ENCODE results near the gene C12orf76. TPM values are rescaled to one million over a fixed set of nuclear protein-coding genes. Genes with fewer than 3 reads are reported as not detected.

C12orf76 gene
- total RNA-seq, 1 donor from 2014 or later: 3.3 TPM

- ATAC-seq: no peak
Measured at GRCh38 chr12:109994401-109995175, 53.7 kb downstream of the C12orf76 start.

DNA sequence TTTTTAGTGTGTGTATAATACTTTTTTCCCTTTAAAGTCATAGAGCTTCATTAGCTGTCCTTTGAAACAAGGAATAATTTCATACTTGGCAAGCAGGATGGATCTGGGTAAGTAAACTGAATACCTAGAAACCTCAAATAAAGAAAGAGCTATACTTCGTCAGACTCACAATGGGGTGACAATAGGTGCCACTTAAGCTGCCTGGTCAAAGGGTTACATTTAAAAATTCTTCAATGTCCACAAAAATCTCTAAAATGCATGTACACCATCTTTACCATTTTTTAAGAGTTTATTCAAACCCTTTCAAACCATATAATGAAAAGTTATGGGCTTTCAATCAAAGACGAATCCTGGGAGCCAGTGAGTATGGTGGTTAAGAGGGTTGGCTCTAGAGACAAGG is 55.2 kb downstream of the C12orf76 start:
- no peak for ATAC-seq

GRCh38 chr12:109991586-109991985 is 56.7 kb downstream of the C12orf76 start:
- no peak for ATAC-seq

Other genes starting within 250 kb of the C12orf76 start
- 7.3 TPM for gene TRPV4, start 215.1 kb downstream of the C12orf76 start, total RNA-seq
- 362 TPM for gene GLTP, start 168.0 kb downstream of the C12orf76 start, total RNA-seq
- gene TCHP, start 148.2 kb downstream of the C12orf76 start, total RNA-seq: 13.1 TPM
- 16.3 TPM for gene GIT2, start 52.2 kb downstream of the C12orf76 start, total RNA-seq
- 31.8 TPM for gene ANKRD13A, start 49.1 kb downstream of the C12orf76 start, total RNA-seq
- 2.5 TPM for gene IFT81, start 75.8 kb upstream of the C12orf76 start, total RNA-seq
- gene ATP2A2, start 232.7 kb upstream of the C12orf76 start, total RNA-seq: 194 TPM